Neural progenitor cell (in vitro differentiated cells): Measurements from ENCODE around the gene PREX1.

ENCODE experiments used
- CTCF ChIP-seq: fragments of 200-600 bp; sonication (generic); IDR thresholded peaks from 2 replicates; pipeline ENCODE4 v1.5.1; 2017; ENCODE audit warnings: antibody characterized with exemption, mild to moderate bottlenecking
- EZH2 ChIP-seq: fragments of 200-600 bp; sonication (generic); IDR thresholded peaks from 2 replicates; pipeline ENCODE4 v1.6.1; 2017; ENCODE audit warnings: antibody characterized with exemption, mild to moderate bottlenecking, moderate library complexity

GRCh38 chr20:48631114-48632016 lies 196.4 kb downstream of the PREX1 start:
- TF ChIP-seq CTCF (no peak), EZH2 (no peak)
